Mucosa of descending colon (tissue), 3 donors: Measurements from ENCODE around the gene DLGAP1. TPM values are rescaled to one million over a fixed set of nuclear protein-coding genes. Genes with fewer than 3 reads are reported as not detected.

Experiments used
- ATAC-seq: fragments of 200-7000 bp; cut with Tn5 transposase; one replicate; pipeline ENCODE4 v1.9.1; 2020; ENCODE audit warnings: mild to moderate bottlenecking, moderate library complexity
- DNase-seq, 3 donors: peaks; one replicate each; pipeline ENCODE4 v3.0.0-alpha.2; 2020
- H3K36me3 ChIP-seq: fragments of 200-600 bp; one replicate; pipeline ENCODE4 v1.8.0; 2021; ENCODE audit warnings: low read depth, mild to moderate bottlenecking
- H3K4me1 ChIP-seq: fragments of 200-600 bp; one replicate; pipeline ENCODE4 v1.8.0; 2021; ENCODE audit warnings: low read depth, mild to moderate bottlenecking
- H3K4me3 ChIP-seq: fragments of 200-600 bp; one replicate; pipeline ENCODE4 v1.8.0; 2021; ENCODE audit warnings: mild to moderate bottlenecking
- H3K9me3 ChIP-seq: fragments of 200-600 bp; one replicate; pipeline ENCODE4 v1.8.0; 2021; ENCODE audit warnings: mild to moderate bottlenecking
- intact Hi-C, 2 donors: fragments of 100-400 bp; cut with DNase I in 1 of 2; cut with micrococcal nuclease in 1 of 2; formaldehyde crosslinking; loops; one replicate each; pipeline versions ENCODE4 v1.11.0 to v1.11.1; 2022; cut with DNase I, micrococcal nuclease
- total RNA-seq, 3 donors: library from RNA; stranded (reverse); fragmentation: NEBNext Ultra II Directional in 2 of 3; extraction: Animal tissue kit (Norgen Biotek cat#: 25700) in 2 of 3; gene quantifications; one replicate each; pipeline versions ENCODE4 v1.2.1 to v1.2.4, GENCODE V29; 2021 to 2023
- TF ChIP-seq, protein P1 (sequence below): fragments of 200-600 bp; IDR thresholded peaks from one replicate; pipeline ENCODE4 v1.8.0; 2022; ENCODE audit warnings: antibody characterized with exemption, mild to moderate bottlenecking
- donor health status: DM: no; HTN: no; CAD: no; lungs with moderate emphysema.
- donor health status: DM: no; HTN: no; CAD: no.
- donor health status: DM: no; HTN: yes; CAD: no.

Gene DLGAP1
- total RNA-seq, 3 donors from 2014 or later: 0.46 to 6.8 (median 4.1) TPM

DNA sequence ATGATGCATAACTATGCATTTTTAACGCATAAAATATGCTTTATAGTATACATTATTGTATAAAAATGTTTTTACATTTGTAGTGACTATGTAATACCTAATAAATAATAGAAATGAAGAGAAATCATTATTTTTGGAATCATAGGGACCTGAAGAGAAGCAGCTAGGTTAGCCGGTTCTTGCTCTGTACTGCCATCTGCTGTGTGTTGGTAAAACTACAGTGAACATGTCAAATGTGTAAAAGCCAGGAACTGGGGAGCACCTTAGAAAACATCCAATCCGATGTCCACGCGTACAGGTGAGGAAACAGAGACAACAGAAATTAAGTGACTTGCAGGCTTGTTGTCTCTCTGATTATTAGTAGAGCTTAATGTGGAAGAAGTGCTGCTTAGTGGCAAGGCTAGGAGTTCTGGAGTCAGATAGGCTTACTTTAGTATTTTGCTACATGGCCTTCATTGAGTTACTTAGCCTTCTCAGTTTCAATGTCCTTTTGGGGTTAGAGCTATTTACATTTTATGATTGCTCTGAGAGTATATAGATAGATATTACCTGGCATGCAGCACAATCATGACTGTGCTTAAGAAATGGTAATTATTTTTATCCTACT, 386.5 kb downstream of the DLGAP1 start:
- H3K36me3 ChIP-seq: no peaks in the 10 kb centered on the region
- DNase-seq (peak in 1 of 3 donors; percentile 37), ATAC-seq (peak; percentile 62)
- TF ChIP-seq, protein P1, sequence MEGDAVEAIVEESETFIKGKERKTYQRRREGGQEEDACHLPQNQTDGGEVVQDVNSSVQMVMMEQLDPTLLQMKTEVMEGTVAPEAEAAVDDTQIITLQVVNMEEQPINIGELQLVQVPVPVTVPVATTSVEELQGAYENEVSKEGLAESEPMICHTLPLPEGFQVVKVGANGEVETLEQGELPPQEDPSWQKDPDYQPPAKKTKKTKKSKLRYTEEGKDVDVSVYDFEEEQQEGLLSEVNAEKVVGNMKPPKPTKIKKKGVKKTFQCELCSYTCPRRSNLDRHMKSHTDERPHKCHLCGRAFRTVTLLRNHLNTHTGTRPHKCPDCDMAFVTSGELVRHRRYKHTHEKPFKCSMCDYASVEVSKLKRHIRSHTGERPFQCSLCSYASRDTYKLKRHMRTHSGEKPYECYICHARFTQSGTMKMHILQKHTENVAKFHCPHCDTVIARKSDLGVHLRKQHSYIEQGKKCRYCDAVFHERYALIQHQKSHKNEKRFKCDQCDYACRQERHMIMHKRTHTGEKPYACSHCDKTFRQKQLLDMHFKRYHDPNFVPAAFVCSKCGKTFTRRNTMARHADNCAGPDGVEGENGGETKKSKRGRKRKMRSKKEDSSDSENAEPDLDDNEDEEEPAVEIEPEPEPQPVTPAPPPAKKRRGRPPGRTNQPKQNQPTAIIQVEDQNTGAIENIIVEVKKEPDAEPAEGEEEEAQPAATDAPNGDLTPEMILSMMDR: peak; percentile 16
- no peaks in the 10 kb centered on the region for H3K9me3 ChIP-seq
- no peaks in the 10 kb centered on the region for H3K4me1 ChIP-seq
- H3K4me3 ChIP-seq: no peak overlapping the region
- intact Hi-C loops: no loop called here

DNA sequence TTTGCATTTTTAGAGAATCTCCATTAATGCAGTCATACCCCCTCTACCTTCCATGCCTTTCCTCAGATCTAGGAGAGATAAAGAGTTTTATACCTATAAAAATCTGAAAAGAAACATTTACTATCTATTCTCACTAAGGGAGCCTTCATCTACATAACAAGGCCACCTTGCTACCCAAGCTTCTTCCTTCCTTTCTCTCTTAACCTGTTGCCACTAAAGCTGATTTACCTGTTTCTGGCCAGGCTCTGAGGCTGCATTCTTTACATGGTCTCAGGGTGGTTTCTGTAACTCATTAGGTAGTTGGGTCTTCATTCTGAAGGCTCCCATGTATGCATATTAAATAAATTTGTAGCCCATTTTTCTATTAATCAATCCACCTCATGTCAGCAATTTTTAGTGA, 391.6 kb downstream of the DLGAP1 start:
- no peak for DNase-seq
- Histone ChIP-seq H3K36me3 (no peaks in the 10 kb centered on the region), H3K9me3 (peaks cover 18% of the 10 kb centered on the region), H3K4me3 (no peak overlapping the region), H3K4me1 (no peaks in the 10 kb centered on the region)
- ATAC-seq: no peak
- TF ChIP-seq, protein P1: no peak
- intact Hi-C loops: no loop called here

DNA sequence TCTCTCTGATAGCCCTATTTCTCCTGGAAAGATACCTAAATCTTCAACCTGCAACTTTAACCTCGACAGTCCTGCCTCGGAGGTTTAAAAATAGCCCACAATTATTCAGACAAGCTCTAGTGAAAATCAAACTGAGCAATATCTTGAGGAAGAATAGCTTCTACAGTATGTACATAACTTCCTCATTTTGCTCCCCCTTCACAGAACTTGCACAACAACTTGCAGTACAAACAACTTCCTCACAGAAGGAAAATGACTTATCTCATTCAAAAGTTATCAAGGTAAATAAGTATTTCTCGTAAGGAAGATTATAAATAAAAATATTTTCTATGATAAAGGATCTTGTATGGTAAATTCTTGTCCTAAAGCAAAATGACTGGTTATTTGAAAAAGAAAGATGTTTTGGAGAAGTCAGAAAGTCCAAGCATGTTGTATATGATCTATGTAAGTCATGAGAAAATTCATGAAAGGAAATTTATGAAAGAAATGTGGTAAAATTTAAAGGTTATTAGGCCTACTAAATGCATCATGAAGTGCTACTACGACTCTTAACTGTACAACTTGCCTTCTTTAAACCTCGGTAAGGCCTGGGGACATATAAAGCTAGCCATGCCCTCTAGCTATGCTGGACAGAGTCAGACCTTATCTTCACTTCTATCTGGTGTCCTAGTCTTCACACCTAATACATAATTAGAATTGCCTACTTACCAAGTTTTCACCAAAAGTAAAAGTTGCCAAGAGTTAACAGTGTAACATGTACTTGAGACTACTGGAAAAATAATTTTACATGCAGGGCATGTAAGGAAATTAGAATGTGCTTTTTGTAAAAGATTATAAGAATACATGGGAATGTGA, 394.5 kb downstream of the DLGAP1 start:
- intact Hi-C loops: no loop called here
- no peaks in the 10 kb centered on the region for H3K4me1 ChIP-seq
- peaks cover 18% of the 10 kb centered on the region for H3K9me3 ChIP-seq
- no peaks in the 10 kb centered on the region for H3K36me3 ChIP-seq
- ATAC-seq (no peak), DNase-seq (no peak)
- no peak overlapping the region for H3K4me3 ChIP-seq
- TF ChIP-seq, protein P1: no peak

DNA sequence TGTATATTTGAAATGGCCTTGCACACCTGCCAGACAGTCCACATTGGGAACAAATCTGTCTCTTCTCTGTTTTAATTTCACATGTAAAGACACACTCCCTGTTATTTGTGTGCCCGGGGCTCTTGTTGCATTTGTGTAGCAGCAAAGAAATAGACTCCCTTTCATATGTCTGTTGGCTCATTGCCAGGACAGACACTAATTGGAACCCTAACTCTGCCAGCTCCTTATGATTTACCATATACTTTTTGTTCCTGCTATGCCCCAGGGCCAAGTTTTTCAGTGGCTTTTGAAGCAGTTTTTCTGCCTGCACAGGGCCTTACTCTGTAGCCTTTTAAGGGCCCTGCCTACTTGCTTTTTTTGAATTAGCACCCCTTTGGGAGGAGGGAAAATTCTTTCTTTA, 396.9 kb downstream of the DLGAP1 start:
- DNase-seq: no peak
- intact Hi-C loops: no loop called here
- no peak for ATAC-seq

DNA sequence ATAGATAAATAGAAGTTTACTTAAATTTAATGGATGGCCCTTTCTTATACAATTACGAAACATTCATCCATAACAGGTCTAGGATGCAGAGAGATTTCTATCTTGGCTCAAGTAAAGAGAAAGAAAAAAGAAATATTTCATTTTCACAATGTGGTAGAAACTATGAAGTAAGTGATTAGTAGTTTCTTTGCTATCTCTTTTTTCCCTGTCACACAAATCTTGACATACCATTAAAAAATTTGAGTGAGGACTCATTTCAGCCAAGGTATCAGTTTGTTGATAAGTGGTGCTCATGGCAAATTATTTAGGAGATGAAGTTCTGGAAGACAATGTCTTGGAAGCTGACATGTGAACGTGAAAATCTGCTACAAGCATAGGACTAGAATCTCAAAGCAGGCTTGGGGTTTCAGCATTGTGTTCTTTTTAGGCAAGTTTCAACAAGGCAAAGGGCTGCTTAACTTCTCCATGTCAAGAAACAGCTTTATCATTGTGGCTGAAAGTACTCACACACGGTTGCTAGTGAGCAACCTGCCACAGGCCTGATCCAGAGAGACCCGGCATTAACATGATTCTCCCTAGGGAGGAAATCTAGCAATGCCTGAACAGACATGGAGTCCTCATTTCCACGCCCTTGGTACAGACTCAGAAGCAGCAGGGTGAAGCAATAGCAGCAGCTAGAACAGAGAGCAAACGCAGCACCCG, 414.6 kb downstream of the DLGAP1 start:
- Histone ChIP-seq H3K4me1 (no peaks in the 10 kb centered on the region), H3K4me3 (no peak overlapping the region), H3K9me3 (no peaks in the 10 kb centered on the region), H3K36me3 (no peaks in the 10 kb centered on the region)
- TF ChIP-seq, protein P1: no peak
- ATAC-seq (no peak), DNase-seq (no peak)
- intact Hi-C loops: no loop called here

More for the DNA sequence above, 396.9 kb downstream of the DLGAP1 start:
- Histone ChIP-seq H3K4me1 (no peaks in the 10 kb centered on the region), H3K4me3 (no peak overlapping the region), H3K9me3 (peaks cover 18% of the 10 kb centered on the region), H3K36me3 (no peaks in the 10 kb centered on the region)
- TF ChIP-seq, protein P1: no peak
